GM18909 (cell line): ENCODE results near the gene GNG8.
"Not testable (repeated sequence)": the region's sequence is repeated elsewhere in the genome, so short reads cannot be mapped to it uniquely, and the experiment has no call there.

Experiments used
- ATAC-seq: cut with Tn5 transposase; IDR thresholded peaks from one replicate; pipeline ENCODE4 v1.9.1; 2021; ENCODE audit warnings: mild to moderate bottlenecking; ENCODE audit not compliant: unreplicated experiment, poor library complexity

Gene GNG8

DNA sequence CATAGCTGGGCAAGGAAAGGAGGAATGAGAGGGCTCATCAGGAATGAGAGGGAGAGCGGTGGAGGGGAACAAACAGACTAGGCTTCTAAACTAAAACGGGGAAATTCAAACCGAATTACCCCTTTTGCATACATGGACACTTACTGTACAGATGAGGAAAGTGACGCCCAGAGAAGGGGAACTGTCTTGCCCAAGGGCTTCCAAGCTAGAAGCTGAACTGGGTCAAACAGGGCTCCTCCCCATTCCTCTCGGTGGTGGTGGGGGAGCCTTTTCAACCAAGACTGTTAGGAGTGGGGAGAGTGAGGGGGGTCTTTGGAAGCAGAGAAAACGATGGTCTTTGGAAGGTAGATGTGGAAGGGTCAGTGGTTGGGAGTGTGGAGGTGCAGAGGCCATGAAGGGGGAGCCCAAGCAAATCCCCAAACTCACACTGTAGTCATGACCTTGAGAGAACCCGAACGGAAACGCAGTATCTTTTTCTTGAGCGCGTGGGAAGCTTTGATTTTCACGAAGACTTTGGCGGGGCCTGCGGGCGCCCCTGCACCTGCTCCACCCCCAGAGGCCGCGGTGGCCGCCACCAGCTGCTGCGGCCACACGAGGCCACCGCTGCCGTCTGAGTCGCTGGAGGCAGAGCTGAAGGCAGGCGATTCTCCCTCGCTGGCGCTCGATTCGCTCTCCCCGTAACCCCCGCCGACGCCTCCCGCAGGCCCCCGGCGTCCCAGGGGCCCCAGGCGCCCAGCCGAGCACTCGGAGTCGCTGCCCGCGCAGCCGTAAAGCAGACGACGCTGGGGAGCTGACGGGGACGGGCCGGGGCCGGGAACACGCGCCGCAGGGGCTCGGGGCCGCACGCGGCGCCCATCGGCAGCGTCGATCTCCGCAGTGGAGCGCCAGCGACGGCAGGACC is 12.3 kb upstream of the GNG8 start:
- ATAC-seq = no peak

DNA sequence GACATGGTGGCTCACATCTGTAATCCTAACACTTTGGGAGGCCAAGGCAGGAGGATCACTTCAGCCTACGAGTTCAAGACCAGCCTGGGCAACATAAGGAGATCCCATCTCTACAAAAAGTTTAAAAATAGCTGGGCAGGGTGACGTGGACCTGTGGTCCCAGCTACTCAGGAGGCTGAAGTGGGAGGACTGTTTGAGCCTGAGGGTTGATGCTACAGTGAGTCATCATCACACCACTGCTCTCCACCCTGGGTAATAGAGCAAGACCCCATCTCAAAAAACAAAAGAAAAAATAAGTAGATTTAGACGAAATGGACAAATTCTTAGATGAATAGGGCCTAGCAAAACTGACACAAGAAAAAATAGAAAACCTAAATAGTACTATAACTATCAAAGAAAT is 10.4 kb upstream of the GNG8 start:
- no peak for ATAC-seq

DNA sequence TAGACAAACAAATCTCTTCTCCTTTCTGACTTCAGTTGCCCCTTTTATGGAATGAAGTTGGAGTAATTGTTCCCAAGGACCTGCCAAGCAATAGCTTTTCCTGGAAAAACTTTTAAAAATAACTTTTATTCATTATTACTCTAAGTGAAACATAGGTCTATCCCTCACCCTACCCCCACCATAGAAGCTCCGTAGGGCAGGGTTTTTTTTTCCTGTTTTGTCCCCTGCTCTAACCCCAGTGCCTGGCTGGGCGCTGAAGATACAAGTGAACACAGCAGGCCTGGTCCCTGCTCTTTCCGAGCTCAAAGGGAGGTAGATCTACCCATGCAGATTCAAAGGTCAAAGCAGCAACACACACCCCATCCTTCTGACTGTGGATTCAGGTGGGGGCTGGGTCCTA is 8.7 kb upstream of the GNG8 start:
- ATAC-seq = no peak

DNA sequence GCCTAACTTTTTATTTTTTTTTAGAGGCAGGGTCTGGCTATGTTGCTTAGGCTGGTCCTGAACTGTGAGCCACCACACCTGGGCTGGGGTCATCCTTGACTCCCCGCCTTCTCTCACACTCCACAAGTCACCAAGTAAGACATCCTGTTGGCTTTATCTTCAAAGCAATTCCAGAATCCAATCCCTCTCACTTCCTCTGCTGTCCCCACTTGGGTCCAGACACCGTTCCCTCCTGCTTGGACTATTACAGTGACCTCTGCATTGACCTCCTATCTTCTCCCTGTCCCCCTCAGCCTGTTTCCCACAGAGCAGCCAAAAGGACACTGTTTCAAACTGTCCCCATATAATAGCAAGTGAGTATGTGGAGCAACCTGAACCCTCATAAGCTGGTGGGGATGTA is 4.7 kb upstream of the GNG8 start:
- ATAC-seq = no peak

DNA sequence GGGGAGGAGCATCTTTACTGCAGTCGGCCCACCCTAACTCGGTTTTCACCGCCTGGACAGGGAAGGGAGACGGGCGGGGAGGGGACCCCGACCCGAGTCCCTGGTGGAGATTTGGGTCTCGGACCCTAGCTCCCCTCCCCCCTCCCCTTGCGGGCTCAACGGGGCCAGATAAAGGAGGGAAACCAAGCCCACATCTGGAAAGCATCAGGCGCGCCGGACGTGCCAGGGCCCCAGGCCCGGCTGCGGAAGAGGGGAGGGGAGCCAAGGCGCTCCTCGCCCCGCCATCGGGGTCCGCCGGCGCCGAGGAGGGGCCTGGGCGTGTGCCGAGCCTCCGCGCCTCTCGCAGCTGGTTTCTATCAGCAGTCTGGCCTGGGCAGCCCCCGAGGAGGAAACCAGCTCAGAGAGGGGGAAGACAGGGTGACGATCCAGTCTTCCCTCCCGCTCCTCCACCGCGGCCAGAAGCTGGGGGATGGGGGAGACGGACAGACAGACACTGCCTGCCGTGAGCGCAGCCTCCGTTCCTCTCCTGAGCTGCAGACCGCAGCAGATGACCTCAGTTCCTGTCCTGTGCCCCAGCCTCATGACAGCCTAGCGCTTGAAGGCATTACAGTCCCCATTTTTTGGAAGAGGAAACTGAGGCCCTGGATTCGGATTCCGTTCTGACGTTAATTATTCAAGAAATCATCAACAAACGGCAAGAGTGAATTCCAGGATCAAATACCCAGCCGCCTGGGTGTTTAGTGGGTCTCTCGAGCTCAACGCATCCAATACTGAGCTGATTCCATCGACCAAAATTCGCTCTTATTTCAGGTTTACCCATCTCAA is 3.6 kb upstream of the GNG8 start:
- no peak for ATAC-seq

DNA sequence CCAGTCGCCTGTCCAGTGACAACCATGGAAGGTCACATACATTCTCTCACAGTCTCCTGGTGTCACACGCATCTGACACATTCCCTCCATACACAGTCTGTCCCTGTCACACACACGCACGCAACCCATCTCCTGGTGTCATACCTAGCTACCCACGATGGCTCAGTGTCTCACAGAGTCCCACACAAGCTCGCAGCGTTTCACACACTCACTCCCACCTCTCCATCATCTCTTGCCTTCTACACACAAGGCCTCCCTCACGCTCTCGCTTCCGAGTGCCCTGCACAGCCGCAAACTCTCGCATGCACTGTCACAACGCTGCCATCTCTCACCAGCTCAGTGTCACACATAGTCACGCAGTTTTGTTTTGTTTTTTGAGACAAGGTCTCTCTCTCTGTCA is 1.2 kb upstream of the GNG8 start:
- no peak for ATAC-seq

DNA sequence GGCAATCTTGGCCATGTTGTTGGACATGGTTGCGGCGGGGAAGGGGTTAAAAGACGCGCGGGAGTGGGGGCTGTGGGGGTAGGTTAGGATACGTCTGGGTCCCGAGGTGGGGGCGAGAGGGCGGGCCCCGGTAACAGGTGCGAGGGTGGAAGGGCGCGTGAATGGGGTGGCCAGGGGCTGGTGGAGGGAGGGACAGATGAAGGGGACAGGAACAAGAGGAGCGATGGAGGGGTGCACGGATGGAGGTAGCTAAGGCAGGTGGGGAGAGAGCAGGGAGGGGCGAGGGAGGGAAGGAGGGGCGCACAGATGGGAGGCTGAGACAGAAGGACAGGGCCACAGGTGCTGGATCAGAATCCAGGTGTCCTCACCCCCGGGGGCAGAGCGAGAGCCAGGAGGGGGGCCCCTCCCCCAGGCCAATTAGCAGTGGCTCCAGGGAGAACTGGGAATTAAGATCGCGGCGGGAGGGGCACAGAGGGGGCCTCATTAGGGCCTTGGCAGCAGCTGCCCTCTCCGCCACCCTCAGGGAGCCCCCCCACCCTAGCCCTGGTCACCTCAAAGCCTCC is 1.3 kb downstream of the GNG8 start:
- no peak for ATAC-seq

DNA sequence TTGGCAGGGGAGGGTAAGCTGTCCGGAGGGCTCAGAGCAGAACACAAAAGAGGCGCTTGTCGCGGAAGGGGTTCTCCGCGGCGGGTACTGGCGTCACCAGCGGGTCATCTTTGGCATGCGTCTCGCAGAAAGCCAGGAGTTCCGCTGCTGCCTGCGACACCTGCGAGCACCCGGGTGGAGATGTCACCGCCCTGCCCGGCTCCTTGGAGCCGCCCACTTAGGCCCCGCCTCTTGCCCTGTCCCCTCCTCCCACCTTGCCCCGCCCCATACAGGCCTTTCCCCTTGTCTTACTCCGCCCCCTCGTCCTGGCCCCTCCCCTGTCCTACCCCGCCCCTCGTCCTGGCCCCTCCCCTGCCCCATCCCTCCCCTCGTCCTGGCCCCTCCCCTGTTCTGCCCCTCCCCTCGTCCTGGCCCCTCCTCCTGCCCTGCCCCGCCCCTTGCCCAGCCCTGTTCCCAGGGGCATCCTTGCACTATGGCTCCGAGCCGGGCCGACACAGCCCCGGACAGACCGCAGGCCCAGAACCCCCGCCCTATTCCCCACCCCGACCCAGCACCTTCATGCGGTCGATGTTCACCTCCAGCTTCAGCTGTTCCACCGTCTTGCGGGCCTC is 1.9 kb downstream of the GNG8 start:
- ATAC-seq = peak; percentile 69

DNA sequence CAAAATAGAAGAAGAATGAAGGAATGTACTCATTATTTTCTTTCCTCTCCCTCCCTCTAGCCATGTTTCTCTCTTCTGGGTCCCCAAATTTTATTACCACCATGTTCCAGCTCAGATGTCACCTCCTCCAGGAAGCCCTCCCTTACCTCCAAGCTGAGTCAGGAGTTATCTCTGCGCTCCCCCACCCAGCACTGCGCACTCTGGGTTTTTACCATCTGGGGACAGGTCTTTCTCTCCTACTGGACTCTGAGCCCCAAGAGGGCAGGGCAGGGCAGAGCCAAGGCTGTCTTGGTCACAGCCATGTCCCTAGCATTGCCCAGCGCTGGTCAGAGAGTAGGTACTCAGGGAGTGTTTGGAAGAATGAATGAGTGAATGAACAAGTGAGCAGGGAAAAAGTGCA is 2.9 kb downstream of the GNG8 start:
- no peak for ATAC-seq

DNA sequence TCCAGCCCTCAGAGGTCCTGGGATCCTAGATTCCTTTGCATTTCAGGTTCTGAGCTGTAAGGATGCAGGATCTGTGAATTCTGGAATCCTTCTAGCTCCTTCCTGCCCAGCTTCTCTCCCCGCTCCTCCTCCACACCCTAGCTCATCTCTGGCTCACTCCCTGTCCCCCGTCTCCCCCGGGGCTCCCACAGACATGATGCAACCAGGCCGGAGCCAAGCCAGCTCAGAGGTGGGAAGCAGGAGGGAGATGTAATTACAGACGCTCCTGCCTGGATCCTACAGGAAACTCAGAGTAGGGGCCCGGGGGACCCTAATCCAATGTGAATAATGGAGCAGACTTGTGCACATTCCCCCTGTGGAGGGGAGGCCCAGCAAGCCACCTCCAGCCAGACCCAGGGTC is 4.5 kb downstream of the GNG8 start:
- no peak for ATAC-seq

DNA sequence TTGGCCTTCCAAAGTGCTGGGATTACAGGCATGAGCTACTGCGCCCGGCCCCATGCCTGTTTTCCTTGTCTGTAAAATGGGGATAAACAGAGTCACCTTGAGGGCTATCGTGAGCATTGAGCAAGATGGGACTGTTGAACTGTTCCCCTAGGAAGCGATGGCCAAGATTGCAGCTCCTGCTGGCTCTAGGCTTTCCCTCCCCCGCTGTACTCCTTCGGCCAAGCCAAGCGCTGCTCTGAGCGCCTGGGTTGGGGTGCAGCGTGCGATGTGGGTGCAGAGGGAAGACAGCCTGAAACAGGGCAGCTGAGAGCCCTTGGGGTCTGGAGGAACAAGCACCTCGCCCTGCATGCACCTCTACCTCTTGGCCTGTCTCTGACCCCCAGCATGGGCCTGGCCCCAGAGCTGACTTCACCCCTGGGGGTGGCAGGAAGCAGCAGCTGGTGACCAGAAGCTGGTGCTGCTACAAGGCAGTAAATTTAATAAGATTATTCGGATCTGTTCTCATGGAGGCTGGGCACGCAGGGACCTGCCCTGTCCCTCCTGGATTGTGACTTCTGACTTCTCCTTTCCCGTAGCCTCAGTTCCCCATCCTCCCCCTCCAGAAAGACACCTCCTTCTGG is 5.3 kb downstream of the GNG8 start:
- no peak for ATAC-seq

DNA sequence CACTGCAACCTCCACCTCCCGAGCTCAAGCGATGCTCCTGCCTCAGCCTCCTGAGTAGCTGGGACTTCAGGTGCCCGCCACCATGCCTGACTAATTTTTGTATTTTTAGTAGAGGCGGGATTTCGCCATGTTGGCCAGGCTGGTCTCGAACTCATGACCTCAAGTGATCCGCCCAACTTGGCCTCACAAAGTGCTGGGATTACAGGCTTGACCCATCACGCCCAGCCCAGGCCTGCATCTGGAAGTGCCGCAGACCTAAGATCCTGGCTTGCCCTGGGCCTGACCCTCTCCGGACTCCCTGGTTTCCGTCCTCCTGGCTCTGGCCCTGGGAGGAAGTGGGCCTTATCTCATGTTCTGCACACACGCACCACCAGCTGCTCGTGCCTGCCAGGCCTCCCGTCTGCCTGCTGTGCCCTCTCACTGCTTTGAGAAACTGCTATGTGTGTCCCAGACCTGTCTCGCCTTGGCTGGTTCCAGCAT is 6.4 kb downstream of the GNG8 start:
- ATAC-seq = no peak

DNA sequence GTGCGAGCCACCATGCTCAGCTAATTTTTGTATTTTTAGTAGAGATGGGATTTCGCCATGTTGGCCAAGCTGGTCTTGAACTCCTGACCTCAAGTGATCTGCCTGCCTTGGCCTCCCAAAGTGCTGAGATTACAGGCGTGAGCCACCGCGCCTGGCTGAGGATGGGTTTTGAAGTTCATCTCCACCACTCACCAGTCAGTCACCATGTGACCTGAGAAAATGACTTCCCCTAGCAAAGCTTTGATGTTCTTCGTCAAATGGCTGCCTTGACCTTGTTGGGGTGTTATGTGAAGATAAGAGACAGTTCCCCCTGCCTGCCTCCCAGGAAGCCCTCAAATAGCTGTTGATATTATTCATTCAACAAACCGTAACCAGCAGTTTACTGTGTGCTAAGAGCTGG is 7.0 kb downstream of the GNG8 start:
- not testable (repeated sequence) for ATAC-seq

DNA sequence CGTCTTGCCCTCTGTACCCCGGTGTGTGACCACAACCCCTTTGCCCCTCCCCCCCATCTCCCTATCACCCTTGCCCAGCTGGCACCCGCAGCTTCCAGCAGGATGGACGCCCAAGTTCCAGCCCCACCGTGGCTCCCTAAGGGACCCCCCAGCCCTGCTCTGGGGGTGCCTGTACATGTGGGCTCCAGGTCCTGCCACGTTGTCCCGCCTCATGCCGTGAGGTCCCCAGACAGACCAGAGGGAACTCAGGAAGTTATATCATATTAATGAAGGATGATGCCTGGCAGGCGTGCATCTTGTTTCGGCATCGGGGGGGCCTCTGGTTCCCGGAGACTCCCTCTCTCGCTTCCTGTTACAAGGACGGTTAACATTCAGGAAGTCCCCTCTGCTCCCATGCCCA is 9.6 kb downstream of the GNG8 start:
- ATAC-seq = no peak

DNA sequence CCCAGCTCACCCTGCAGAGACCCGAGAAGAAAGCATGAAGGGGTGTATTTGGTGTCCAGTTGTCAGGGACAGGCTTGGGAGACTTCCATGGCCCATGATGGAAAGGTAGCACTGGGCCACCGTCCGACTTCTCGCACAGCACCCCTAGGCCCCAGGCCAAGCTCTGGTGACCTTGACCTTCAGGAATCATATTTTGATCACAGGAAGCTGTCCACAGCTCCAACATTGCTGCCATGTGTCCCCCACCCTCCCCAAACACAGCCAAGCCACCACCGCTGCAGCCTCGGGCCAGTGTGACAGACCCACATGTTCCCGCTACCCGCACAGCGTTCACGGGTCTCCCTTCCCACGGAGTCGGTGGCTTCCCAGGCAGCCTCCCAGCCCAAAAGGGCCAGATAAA is 10.3 kb downstream of the GNG8 start:
- ATAC-seq = no peak

DNA sequence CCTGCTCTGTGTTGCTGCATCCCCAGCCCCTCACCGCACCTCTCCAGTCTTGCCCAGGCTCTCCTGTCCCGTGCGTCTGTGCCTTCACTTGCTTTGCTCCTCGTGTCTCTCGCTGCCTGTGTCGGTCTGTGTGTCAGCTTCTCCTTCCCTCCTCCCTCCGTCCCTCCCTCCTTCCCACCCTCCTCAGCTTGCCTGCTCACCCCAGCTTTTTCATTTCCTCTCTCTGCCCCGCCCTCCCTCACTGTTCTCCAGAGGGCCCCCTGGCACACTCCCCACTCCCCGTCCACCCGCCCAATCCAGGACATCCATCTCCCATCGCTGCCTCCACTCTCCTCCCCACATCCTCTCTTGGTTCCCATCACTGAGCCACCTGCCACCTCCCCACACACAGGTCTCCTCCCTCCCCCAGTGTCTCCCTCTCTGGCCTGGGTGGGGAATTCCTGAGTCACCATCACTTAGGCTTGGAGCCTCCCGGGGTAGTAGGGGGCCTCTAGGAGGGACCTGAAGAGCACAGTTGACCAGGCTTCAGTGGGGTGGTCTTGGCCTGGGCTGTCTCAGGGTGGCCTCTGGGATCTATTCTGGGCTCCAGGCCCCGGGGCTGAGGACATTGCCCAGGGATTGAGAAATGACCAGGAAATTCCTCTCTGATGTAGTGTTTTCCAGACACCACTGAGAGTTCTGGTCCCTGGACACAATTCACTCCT is 10.9 kb downstream of the GNG8 start, which contains the start of gene PTGIR:
Gene PTGIR, minus strand, starts transcription at position 132 of the 704 bp plus-strand sequence. CDS start 864 bp downstream, outside the sequence.
- no peak for ATAC-seq

DNA sequence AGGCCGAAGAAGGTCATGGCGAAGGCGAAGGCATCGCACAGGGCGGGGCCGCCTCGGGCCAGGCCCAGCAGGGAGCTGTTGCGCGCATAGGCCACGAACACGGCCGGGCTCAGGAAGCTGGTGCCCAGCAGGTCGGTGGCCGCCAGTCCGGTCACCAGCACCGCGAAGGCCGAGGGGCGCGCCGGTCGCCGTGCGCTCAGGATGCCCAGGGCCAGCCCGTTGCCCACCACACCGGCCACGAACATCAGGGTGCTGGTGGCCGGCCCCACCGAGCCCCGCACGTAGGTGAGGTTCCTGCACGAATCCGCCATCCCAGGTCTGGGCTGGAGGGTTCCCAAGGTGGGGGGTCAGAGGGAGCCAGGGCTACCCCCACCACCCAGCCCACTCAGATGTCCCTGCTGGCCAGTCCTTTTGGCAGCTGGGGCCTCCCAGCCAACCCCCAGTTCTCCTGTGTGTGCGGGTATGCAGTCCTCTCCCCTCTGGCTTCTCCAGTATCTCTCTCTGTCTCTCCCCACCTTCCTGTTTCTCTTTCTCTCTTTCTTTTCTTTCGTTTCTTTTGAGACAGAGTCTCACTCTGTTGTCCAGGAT is 12.0 kb downstream of the GNG8 start:
- no peak for ATAC-seq

DNA sequence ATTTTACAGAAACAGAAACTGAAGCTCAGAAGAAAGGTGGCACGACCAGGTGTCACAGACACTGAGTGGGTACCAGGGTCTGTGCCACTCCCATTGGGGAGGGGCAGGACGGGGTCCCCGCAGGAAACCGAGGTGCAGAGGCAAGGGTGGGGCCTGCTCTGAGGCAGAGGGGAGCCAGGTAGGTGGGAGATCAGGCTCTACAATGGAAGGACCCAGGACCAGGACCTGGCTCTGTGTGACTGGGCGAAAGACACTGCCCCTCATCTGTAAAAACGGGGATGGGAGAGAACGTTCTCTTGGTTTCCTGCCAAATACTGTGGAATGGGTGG is 13.9 kb downstream of the GNG8 start:
- no peak for ATAC-seq
